A549 treated with AZD9567 at 1 μM for 4 hours (cell line): Measurements from ENCODE around the gene DPP7. TPM values are rescaled to one million over a fixed set of nuclear protein-coding genes. Genes with fewer than 3 reads are reported as not detected.

Source experiments
- total RNA-seq: library from RNA; stranded (reverse); fragments of 200-300 nt; extraction: Qiagen RNA extraction; gene quantifications from 5 replicates; pipeline ENCODE4 v1.2.3, GENCODE V29; 2022; ENCODE audit not compliant: insufficient read depth

Gene DPP7
- 65.1 to 122 TPM (median 115 TPM) in 5 replicates for total RNA-seq

DNA sequence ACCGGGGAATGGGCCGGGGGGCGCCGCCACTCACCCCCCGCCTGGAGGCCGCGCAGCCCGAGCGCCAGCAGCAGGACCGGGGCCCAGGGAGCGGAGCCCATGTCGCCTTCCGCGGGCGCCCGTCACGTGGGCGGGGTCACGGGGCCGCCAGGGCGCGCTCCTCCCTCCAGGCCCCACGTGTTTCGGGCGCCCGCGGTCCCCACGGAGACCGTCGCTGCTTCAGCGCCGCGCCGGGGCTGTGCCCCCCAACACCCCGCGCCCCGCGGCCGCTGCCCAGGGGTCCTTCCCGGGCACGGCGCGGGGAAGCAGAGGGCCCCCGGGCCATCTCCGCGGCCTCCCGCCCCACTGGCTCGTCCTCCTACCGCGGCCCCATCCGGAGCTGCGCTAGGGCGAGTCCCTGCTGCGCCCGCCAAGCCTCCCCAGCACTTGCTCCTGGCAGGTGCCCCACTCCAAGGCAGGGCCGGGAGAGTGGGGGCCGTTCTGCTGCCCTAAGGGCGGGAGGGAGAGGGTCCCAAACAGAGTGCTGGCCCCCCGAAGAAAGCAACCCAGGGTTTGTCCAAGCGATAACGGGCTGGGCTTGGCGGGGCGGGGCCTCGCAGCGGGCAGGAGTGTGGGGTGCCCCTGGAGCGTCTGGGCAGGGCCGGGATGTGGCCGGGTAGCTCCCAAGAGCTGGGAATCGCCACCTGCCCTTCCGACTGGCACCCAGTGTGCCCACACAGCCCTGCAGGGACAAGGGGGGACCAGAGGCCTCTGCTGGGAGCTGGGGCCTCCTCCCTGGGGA, at the start of gene DPP7:
Gene DPP7 (minus strand): TSS at position 121 of the 781 bp plus-strand sequence. CDS start 20 bp downstream, at position 101.

DNA sequence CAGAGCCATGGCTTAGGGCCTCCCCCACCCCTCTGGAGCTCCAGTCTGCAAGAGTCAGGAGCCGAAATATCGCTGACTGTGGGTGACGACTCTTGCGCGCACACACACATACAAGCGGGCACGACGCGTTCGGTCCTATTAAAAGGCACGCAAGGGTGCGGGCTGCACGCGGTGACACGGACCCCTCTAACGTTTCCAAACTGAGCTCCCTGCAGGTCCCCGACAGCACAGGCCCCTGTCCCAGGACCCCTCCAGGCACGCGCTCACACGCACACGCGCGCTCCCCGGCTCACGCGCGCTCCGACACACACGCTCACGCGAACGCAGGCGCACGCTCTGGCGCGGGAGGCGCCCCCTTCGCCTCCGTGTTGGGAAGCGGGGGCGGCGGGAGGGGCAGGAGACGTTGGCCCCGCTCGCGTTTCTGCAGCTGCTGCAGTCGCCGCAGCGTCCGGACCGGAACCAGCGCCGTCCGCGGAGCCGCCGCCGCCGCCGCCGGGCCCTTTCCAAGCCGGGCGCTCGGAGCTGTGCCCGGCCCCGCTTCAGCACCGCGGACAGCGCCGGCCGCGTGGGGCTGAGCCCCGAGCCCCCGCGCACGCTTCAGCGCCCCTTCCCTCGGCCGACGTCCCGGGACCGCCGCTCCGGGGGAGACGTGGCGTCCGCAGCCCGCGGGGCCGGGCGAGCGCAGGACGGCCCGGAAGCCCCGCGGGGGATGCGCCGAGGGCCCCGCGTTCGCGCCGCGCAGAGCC, 24.4 kb upstream of the DPP7 start, which contains the start of gene GRIN1:
Gene GRIN1 (plus strand): TSS at position 433 of the 746 bp plus-strand sequence. CDS start 333 bp downstream, outside the sequence.

DNA sequence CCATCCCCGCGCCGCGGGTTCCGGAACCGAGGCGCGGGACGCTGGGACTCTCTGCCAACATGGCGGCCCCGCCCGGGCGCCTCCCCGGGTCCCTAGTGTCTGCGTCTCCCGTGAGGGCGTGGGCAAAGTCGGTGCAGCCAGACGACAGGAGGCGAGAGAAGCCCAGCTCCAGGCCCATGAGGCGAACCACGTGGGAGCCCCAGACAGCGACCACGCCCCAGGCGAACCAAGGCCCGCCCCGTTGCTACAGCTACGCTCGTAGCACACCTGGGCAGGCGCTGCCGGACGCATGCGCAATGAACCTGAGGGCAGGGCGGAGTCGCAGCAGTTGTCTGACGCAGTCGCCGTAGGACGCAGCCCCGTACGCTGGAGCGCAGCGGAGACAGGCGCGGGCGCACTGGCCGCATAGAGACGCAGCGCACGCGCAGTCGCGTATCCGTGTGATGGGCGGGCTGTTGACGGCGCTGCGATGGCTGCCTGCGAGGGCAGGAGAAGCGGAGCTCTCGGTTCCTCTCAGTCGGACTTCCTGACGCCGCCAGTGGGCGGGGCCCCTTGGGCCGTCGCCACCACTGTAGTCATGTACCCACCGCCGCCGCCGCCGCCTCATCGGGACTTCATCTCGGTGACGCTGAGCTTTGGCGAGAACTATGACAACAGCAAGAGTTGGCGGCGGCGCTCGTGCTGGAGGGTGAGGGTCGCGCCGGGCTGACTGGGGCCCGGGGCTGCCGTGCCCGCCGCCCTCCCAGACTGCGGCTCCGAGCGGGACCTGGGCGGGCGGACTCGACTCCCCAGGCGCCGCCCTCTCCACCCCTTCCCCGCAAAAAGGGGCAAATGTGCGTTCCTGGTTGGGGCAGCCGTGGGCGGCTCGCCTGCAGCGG, 27.8 kb downstream of the DPP7 start, which contains the start of gene MAN1B1:
Gene MAN1B1 (plus strand): TSS at position 455 of the 878 bp plus-strand sequence. CDS start 15 bp downstream, at position 470.

DNA sequence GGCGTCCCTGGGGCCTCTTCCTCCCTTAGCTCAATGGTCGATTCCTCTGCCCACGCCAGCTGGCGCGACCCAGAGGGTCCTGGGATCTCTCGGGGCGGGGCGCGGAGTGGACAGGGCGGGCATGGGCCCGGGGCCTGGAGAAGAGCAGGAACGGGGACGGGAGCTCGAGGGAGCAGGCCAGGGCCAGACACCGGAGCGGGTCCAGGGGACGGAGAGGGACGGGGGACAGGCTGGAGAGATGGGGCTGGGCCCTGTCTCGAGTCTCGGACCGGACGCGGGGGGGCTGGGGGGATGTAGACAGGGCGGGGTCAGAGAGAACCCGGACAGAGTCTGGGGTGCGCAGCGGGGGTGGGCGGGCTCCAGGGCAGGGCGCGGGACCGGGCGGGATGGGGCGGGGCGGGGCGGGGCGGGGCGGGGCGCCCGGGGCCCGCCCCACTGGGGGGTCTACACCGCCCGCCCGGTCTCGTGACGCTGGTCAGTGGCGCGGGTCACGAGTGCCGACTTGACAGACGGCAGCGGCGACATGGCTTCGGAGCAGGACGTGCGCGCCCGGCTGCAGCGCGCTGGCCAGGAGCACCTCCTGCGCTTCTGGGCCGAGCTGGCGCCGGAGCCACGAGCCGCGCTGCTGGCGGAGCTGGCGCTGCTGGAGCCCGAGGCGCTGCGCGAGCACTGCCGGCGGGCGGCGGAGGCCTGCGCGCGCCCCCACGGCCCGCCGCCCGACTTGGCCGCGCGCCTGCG, 37.4 kb downstream of the DPP7 start, which contains the start of gene UAP1L1:
Gene UAP1L1 (plus strand): TSS at position 508 of the 738 bp plus-strand sequence. CDS start 16 bp downstream, at position 524.

DNA sequence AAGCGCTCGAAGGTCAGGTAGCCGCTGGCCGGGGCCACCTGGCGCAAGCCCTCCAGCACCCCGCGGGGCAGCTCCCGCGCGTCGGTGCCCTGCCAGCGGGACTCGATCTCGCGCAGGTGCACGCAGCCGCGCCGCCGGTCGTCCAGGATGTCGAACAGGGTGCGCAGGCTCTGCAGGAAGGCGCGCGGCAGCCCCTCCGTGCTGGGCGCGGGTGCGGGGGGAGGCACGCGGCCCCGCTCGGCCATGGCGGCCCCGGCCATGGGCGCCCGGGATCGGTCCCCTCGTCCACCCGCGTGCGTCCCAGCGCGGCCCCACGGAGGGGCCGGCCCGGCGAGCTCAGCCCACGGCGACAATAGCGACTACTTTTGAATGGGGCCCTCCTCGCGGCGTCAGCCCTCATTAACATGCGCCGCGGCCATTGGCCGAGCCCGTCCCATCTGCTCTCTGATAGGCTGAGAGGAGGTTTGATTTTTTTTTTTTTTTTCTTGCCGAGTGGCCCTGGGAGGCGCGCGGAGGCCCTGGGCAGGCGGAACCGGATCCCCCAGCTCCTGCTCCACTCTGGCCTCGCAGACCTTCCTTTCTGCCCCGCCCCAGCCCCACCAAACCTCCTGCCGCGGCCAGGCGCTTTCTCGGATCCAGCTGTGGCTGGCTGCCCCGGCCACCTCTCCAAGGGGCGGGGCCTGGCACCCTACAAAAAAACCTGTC, 44.2 kb downstream of the DPP7 start, which contains the start of gene SAPCD2:
Gene SAPCD2 (minus strand): TSS at position 357 of the 705 bp plus-strand sequence. CDS start 97 bp downstream, at position 260.

Other genes with a start within 250 kb of the DPP7 start
- 355 to 516 TPM (median 465 TPM) in 5 replicates for gene EDF1, start 248.4 kb downstream of the DPP7 start, total RNA-seq
- 28.1 to 60.7 TPM (median 48.5 TPM) in 5 replicates for gene TRAF2, start 228.2 kb downstream of the DPP7 start, total RNA-seq
- 62.3 to 108 TPM (median 104 TPM) in 5 replicates for gene FBXW5, start 170.0 kb downstream of the DPP7 start, total RNA-seq
- 1.0 to 1.7 TPM (median 1.3 TPM) in 4 of 5 replicates, not detected in the other for gene C8G, start 169.5 kb downstream of the DPP7 start, total RNA-seq
- 1.3 to 2.0 TPM (median 1.6 TPM) in 4 of 5 replicates, not detected in the other for gene LCN12, start 162.5 kb downstream of the DPP7 start, total RNA-seq
- gene PTGDS, start 137.2 kb downstream of the DPP7 start, total RNA-seq: 0.14 to 0.73 TPM (median 0.66 TPM) in 4 of 5 replicates, not detected in the other
- 0.02 to 0.14 TPM (median 0.10 TPM) in 4 of 5 replicates, not detected in the other for gene LCNL1, start 131.7 kb downstream of the DPP7 start, total RNA-seq
- gene PAXX, start 122.3 kb downstream of the DPP7 start, total RNA-seq: 24.8 to 86.1 TPM (median 80.8 TPM) in 5 replicates
- 4.0 to 4.9 TPM (median 4.4 TPM) in 4 of 5 replicates, not detected in the other for gene CLIC3, start 118.2 kb downstream of the DPP7 start, total RNA-seq
- 20.0 to 29.5 TPM (median 27.5 TPM) in 5 replicates for gene ABCA2, start 86.5 kb downstream of the DPP7 start, total RNA-seq
- 0.03 to 0.09 TPM (median 0.03 TPM) in 4 of 5 replicates, not detected in the other for gene FUT7, start 82.6 kb downstream of the DPP7 start, total RNA-seq
- gene NPDC1, start 68.6 kb downstream of the DPP7 start, total RNA-seq: 49.4 to 88.3 TPM (median 87.7 TPM) in 5 replicates
- 1.4 to 3.0 TPM (median 2.6 TPM) in 5 replicates for gene ENTPD2, start 60.7 kb downstream of the DPP7 start, total RNA-seq
- gene SAPCD2, start 44.2 kb downstream of the DPP7 start, total RNA-seq: 14.9 to 28.4 TPM (median 24.6 TPM) in 5 replicates
- gene UAP1L1, start 37.2 kb downstream of the DPP7 start, total RNA-seq: 9.8 to 16.4 TPM (median 11.7 TPM) in 5 replicates
- gene MAN1B1, start 27.7 kb downstream of the DPP7 start, total RNA-seq: 40.8 to 56.5 TPM (median 52.7 TPM) in 5 replicates
- 0.19 to 0.95 TPM (median 0.29 TPM) in 4 of 5 replicates, not detected in the other for gene GRIN1, start 24.4 kb upstream of the DPP7 start, total RNA-seq
- 0.99 to 1.8 TPM (median 1.3 TPM) in 4 of 5 replicates, not detected in the other for gene LRRC26, start 55.3 kb upstream of the DPP7 start, total RNA-seq
- not detected in 5 replicates for gene TMEM210, start 57.3 kb upstream of the DPP7 start, total RNA-seq
- 23.3 to 39.2 TPM (median 38.3 TPM) in 5 replicates for gene ANAPC2, start 73.8 kb upstream of the DPP7 start, total RNA-seq
- 119 to 158 TPM (median 150 TPM) in 5 replicates for gene SSNA1, start 73.9 kb upstream of the DPP7 start, total RNA-seq
- 9.3 to 14.1 TPM (median 12.9 TPM) in 5 replicates for gene TPRN, start 86.0 kb upstream of the DPP7 start, total RNA-seq
- gene TMEM203, start 90.9 kb upstream of the DPP7 start, total RNA-seq: 32.0 to 48.4 TPM (median 46.4 TPM) in 5 replicates
- 10.9 to 20.2 TPM (median 20.0 TPM) in 5 replicates for gene NDOR1, start 91.0 kb upstream of the DPP7 start, total RNA-seq
- 1.7 to 2.3 TPM (median 1.8 TPM) in 4 of 5 replicates, not detected in the other for gene RNF208, start 107.5 kb upstream of the DPP7 start, total RNA-seq
- gene CYSRT1, start 110.4 kb upstream of the DPP7 start, total RNA-seq: 1.7 to 4.2 TPM (median 3.2 TPM) in 5 replicates
- 0.17 to 0.29 TPM (median 0.22 TPM) in 4 of 5 replicates, not detected in the other for gene RNF224, start 112.8 kb upstream of the DPP7 start, total RNA-seq
- gene SLC34A3, start 116.2 kb upstream of the DPP7 start, total RNA-seq: 0.06 to 0.14 TPM (median 0.10 TPM) in 4 of 5 replicates, not detected in the other
- gene TUBB4B, start 126.6 kb upstream of the DPP7 start, total RNA-seq: 802 to 950 TPM (median 862 TPM) in 5 replicates
- gene STPG3, start 136.6 kb upstream of the DPP7 start, total RNA-seq: not detected in 5 replicates
- gene NELFB, start 140.6 kb upstream of the DPP7 start, total RNA-seq: 48.5 to 62.6 TPM (median 57.4 TPM) in 5 replicates
- gene TOR4A, start 163.0 kb upstream of the DPP7 start, total RNA-seq: 15.9 to 26.2 TPM (median 25.4 TPM) in 5 replicates
- 3.9 to 6.3 TPM (median 4.6 TPM) in 5 replicates for gene NRARP, start 187.5 kb upstream of the DPP7 start, total RNA-seq